Mesodermal cell (in vitro differentiated cells): ENCODE measurements around the gene KAZN.

ENCODE experiments used
- H3K27ac ChIP-seq: 2 replicates; pipeline ENCODE4 v1.7.0; 2013; ENCODE audit warnings: mild to moderate bottlenecking, low read depth, low read length, moderate library complexity; ENCODE audit not compliant: severe bottlenecking
- H3K36me3 ChIP-seq: 2 replicates; pipeline ENCODE4 v1.7.1; 2013; ENCODE audit warnings: mild to moderate bottlenecking, low read length, moderate library complexity; ENCODE audit not compliant: control insufficient read depth, insufficient read depth
- H3K4me1 ChIP-seq: one replicate; pipeline ENCODE4 v1.7.1; 2013; ENCODE audit warnings: mild to moderate bottlenecking, low read length; ENCODE audit not compliant: insufficient read depth, control insufficient read depth, poor library complexity, severe bottlenecking
- H3K4me3 ChIP-seq: 2 replicates; pipeline ENCODE4 v1.7.0; 2013; ENCODE audit warnings: low read length, control low read depth, mild to moderate bottlenecking; ENCODE audit not compliant: insufficient read depth, poor library complexity, severe bottlenecking; ENCODE audit errors: extremely low read depth
- H3K9me3 ChIP-seq: 2 replicates; pipeline ENCODE4 v1.7.1; 2013; ENCODE audit warnings: mild to moderate bottlenecking, low read length, moderate library complexity; ENCODE audit not compliant: control insufficient read depth
- WGBS, 2 experiments: methylation state at CpG; one replicate each; pipeline ENCODE4 v1.1.5; 2013; ENCODE audit warnings: missing lambda C conversion rate in 2 of 2; ENCODE audit not compliant: insufficient coverage in 2 of 2; 5-methylcytosine and 5-hydroxymethylcytosine counted together

The KAZN gene

GRCh38 chr1:14923727-14924452 is 325.4 kb downstream of the KAZN start:
- WGBS, 2 experiments, result 4% methylated on average over 62 of the region's 101 CpGs
- H3K4me3 ChIP-seq, result no peak overlapping the region
- no peaks in the 10 kb centered on the region for H3K36me3 ChIP-seq
- no peaks in the 10 kb centered on the region for H3K9me3 ChIP-seq
- no peak overlapping the region for H3K27ac ChIP-seq
- H3K4me1 ChIP-seq, result peaks cover 23% of the 10 kb centered on the region

- Histone ChIP-seq H3K27ac (peak overlapping the region; percentile 23), H3K36me3 (no peaks in the 10 kb centered on the region), H3K9me3 (no peaks in the 10 kb centered on the region), H3K4me3 (peak overlapping the region; percentile 65), H3K4me1 (peaks cover 30% of the 10 kb centered on the region)
- 0 to 1% methylated on average over 39 to 56 of the region's 94 CpGs for WGBS, 2 experiments
These were observed 326.2 kb downstream of the KAZN start for GRCh38 chr1:14924455-14925331.

- Histone ChIP-seq H3K36me3 (no peaks in the 10 kb centered on the region), H3K4me1 (peaks cover 37% of the 10 kb centered on the region), H3K27ac (no peak overlapping the region), H3K9me3 (no peaks in the 10 kb centered on the region), H3K4me3 (peak overlapping the region; percentile 65)
- WGBS, 2 experiments, result 23 to 48% methylated on average over 6 to 7 of the region's 12 CpGs
These were observed 327.1 kb downstream of the KAZN start for GRCh38 chr1:14925336-14926136.

GRCh38 chr1:14926229-14926628 is 327.7 kb downstream of the KAZN start:
- no peak overlapping the region for H3K4me3 ChIP-seq
- 80 to 81% methylated on average over 1 to 2 of the region's 3 CpGs for WGBS, 2 experiments
- no peak overlapping the region for H3K27ac ChIP-seq
- peaks cover 40% of the 10 kb centered on the region for H3K4me1 ChIP-seq
- H3K36me3 ChIP-seq, result no peaks in the 10 kb centered on the region
- H3K9me3 ChIP-seq, result no peaks in the 10 kb centered on the region

- Histone ChIP-seq H3K9me3 (no peaks in the 10 kb centered on the region), H3K27ac (no peak overlapping the region), H3K36me3 (no peaks in the 10 kb centered on the region), H3K4me3 (no peak overlapping the region), H3K4me1 (peaks cover 40% of the 10 kb centered on the region)
- 89 to 96% methylated on average over 12 of the region's 12 CpGs for WGBS, 2 experiments
These were observed 328.5 kb downstream of the KAZN start for GRCh38 chr1:14926818-14927575.

- Histone ChIP-seq H3K4me3 (no peak overlapping the region), H3K4me1 (peaks cover 36% of the 10 kb centered on the region), H3K9me3 (no peaks in the 10 kb centered on the region), H3K36me3 (no peaks in the 10 kb centered on the region), H3K27ac (no peak overlapping the region)
- 68 to 73% methylated on average over 5 to 7 of the region's 7 CpGs for WGBS, 2 experiments
These were observed 329.9 kb downstream of the KAZN start for GRCh38 chr1:14928412-14928811.

- WGBS, 2 experiments, result 90 to 93% methylated on average over 1 to 2 of the region's 2 CpGs
- no peak overlapping the region for H3K4me3 ChIP-seq
- H3K27ac ChIP-seq, result no peak overlapping the region
These were observed 330.5 kb downstream of the KAZN start for GRCh38 chr1:14928886-14929546.

GRCh38 chr1:14929547-14930246 is 331.2 kb downstream of the KAZN start:
- 89 to 92% methylated on average over 17 to 18 of the region's 22 CpGs for WGBS, 2 experiments
- no peak overlapping the region for H3K4me3 ChIP-seq
- H3K27ac ChIP-seq, result no peak overlapping the region
- peaks cover 36% of the 10 kb centered on the region for H3K4me1 ChIP-seq
- no peaks in the 10 kb centered on the region for H3K9me3 ChIP-seq
- no peaks in the 10 kb centered on the region for H3K36me3 ChIP-seq

More at GRCh38 chr1:14928886-14929546, 330.5 kb downstream of the KAZN start:
- no peaks in the 10 kb centered on the region for H3K36me3 ChIP-seq
- H3K9me3 ChIP-seq, result no peaks in the 10 kb centered on the region
- H3K4me1 ChIP-seq, result peaks cover 36% of the 10 kb centered on the region

GRCh38 chr1:14930247-14930965 is 331.9 kb downstream of the KAZN start:
- Histone ChIP-seq H3K36me3 (no peaks in the 10 kb centered on the region), H3K27ac (no peak overlapping the region), H3K9me3 (no peaks in the 10 kb centered on the region), H3K4me1 (peaks cover 34% of the 10 kb centered on the region), H3K4me3 (no peak overlapping the region)
- WGBS, 2 experiments, result 84 to 90% methylated on average over 10 to 13 of the region's 15 CpGs
